ENCODE data around the gene PAK1.

The PAK1 gene

DNA sequence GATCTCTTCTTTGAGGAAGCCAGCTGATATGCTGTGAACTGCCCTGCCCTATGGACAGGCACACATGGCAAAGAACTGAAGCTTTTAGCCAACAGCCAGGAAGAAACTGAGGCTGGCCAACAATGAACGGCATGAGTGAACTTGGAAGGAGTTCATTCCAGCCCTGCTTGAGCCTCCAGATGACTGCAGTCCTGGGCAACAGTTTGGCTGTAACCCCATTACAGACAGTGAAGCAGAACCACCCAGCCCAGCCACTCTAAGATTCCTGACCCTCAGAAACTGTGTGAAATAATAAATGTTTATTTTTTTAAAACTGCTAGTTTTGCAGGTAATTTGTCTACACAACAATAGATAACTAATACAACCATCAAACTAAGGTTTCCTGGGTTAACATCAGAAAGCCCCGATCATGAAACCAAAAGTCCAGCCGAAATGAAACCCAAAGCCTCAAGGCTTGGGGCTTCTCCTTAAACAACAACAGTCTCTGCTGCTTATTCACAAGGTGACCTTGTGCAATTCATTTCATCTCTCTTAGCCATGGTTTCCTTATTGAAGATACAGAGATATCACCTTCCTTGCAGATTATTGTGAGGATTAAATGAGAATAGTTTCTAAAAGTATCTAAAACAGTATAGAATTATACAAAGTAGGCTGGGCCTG lies 31.4 kb downstream of the PAK1 start:
- Histone ChIP-seq H4K91ac (ENCODE audit: low read length) (no peak overlapping the region), H2BK12ac (ENCODE audit: low read length in 2 of 2) (no peak overlapping the region), H3K27me3 (ENCODE audit: control insufficient read depth in 1 of 2, insufficient read depth in 1 of 2, low read length in 2 of 2) (no peaks in the 10 kb centered on the region), H3K23ac (ENCODE audit: low read length in 2 of 2) (no peak overlapping the region), H3K4me2 (ENCODE audit: low read length, poor library complexity, severe bottlenecking) (no peak overlapping the region), H2BK15ac (ENCODE audit: low read depth, poor library complexity, severe bottlenecking) (no peak overlapping the region), H2AFZ (ENCODE audit: low read depth, low read length) (no peak overlapping the region), H3K4me3 (ENCODE audit: insufficient read depth in 1 of 2, low read depth in 1 of 2, low read length in 2 of 2) (no peak overlapping the region), H4K8ac (ENCODE audit: low read length) (no peak overlapping the region), H2BK120ac (ENCODE audit: low read depth, low read length) (no peak overlapping the region), H2BK5ac (ENCODE audit: low read depth, low read length, poor library complexity, severe bottlenecking) (no peak overlapping the region), H2AK5ac (ENCODE audit: low read length, severe bottlenecking) (no peak overlapping the region), H3K4me1 (ENCODE audit: control insufficient read depth, insufficient read depth, low read depth, low read length) (no peaks in the 10 kb centered on the region), H3K36me3 (ENCODE audit: control insufficient read depth in 1 of 2, insufficient read depth in 2 of 2, low read depth in 1 of 2, low read length in 2 of 2) (no peaks in the 10 kb centered on the region), H3K9ac (ENCODE audit: low read length) (no peak overlapping the region), H3K4ac (ENCODE audit: low read depth in 1 of 2, low read length in 2 of 2) (no peak overlapping the region), H3K27ac (ENCODE audit: low read length, poor library complexity, severe bottlenecking) (no peak overlapping the region), H3K18ac (ENCODE audit: low read depth in 1 of 2, low read length in 2 of 2) (no peak overlapping the region), H3K9me3 (ENCODE audit: control insufficient read depth, low read length) (no peaks in the 10 kb centered on the region), H3K79me1 (replicated peaks; ENCODE audit: low read length, poor library complexity, severe bottlenecking) (peaks cover 13% of the 10 kb centered on the region), H3K14ac (ENCODE audit: low read length in 2 of 2) (no peak overlapping the region)
- no peak for DNase-seq
- WGBS, result 93% methylated on average over 3 of the region's 3 CpGs

DNA sequence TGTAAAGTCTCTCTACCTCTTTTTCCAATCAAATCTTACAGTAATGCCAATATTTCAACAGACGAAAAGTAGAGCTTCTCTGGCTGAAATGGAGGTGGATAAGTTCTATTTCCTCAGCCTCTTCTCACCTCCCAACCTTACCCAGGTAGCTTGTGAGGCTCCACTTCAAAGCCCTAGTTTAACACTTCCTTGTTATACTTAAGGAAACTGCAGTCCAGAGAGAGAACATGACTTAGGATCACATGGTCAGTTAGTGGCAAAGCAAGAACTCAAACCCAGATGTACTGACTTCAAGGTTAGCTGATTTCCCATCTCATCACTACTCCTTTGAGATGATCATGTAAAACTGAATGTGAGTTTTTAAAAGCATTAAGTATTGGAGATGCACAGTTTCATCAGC lies 32.5 kb downstream of the PAK1 start:
- Histone ChIP-seq H2BK15ac (ENCODE audit: low read depth, poor library complexity, severe bottlenecking) (no peak overlapping the region), H3K9me3 (ENCODE audit: control insufficient read depth, low read length) (no peaks in the 10 kb centered on the region), H3K27ac (ENCODE audit: low read length, poor library complexity, severe bottlenecking) (no peak overlapping the region), H4K91ac (ENCODE audit: low read length) (no peak overlapping the region), H3K27me3 (ENCODE audit: control insufficient read depth in 1 of 2, insufficient read depth in 1 of 2, low read length in 2 of 2) (no peaks in the 10 kb centered on the region), H2AFZ (ENCODE audit: low read depth, low read length) (no peak overlapping the region), H2AK5ac (ENCODE audit: low read length, severe bottlenecking) (no peak overlapping the region), H2BK5ac (ENCODE audit: low read depth, low read length, poor library complexity, severe bottlenecking) (no peak overlapping the region), H2BK12ac (ENCODE audit: low read length in 2 of 2) (no peak overlapping the region), H3K23ac (ENCODE audit: low read length in 2 of 2) (no peak overlapping the region), H3K14ac (ENCODE audit: low read length in 2 of 2) (no peak overlapping the region), H3K18ac (ENCODE audit: low read depth in 1 of 2, low read length in 2 of 2) (no peak overlapping the region), H3K4me1 (ENCODE audit: control insufficient read depth, insufficient read depth, low read depth, low read length) (no peaks in the 10 kb centered on the region), H3K4me2 (ENCODE audit: low read length, poor library complexity, severe bottlenecking) (no peak overlapping the region), H3K79me1 (replicated peaks; ENCODE audit: low read length, poor library complexity, severe bottlenecking) (peaks cover 16% of the 10 kb centered on the region), H3K36me3 (ENCODE audit: control insufficient read depth in 1 of 2, insufficient read depth in 2 of 2, low read depth in 1 of 2, low read length in 2 of 2) (no peaks in the 10 kb centered on the region), H3K9ac (ENCODE audit: low read length) (no peak overlapping the region), H3K4ac (ENCODE audit: low read depth in 1 of 2, low read length in 2 of 2) (no peak overlapping the region), H2BK120ac (ENCODE audit: low read depth, low read length) (no peak overlapping the region), H4K8ac (ENCODE audit: low read length) (no peak overlapping the region), H3K4me3 (ENCODE audit: insufficient read depth in 1 of 2, low read depth in 1 of 2, low read length in 2 of 2) (no peak overlapping the region)
- DNase-seq, result no peak
- WGBS, result 75% methylated on average over 1 of the region's 1 CpG

DNA sequence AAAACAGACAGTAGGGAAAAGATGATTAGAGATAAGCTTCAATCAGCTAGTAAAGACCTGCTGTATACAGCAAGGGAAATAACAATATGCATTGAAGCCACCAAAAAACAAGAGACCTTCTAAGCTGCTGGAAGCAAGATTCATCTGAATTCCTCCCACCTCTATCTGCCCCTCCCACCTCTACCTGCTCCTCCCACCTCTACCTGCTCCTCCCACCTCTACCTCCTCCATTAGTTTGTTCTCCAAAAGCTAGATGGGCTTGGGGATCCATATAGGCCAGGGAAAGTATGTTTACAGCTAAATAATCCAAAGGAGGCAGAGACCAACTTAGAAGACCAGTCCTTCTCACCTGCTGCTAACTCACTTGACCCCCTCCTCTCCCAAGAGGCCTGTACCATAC lies 33.2 kb downstream of the PAK1 start:
- Histone ChIP-seq H3K4me1 (ENCODE audit: control insufficient read depth, insufficient read depth, low read depth, low read length) (no peaks in the 10 kb centered on the region), H3K4ac (ENCODE audit: low read depth in 1 of 2, low read length in 2 of 2) (no peak overlapping the region), H3K18ac (ENCODE audit: low read depth in 1 of 2, low read length in 2 of 2) (no peak overlapping the region), H4K8ac (ENCODE audit: low read length) (no peak overlapping the region), H4K91ac (ENCODE audit: low read length) (no peak overlapping the region), H2BK120ac (ENCODE audit: low read depth, low read length) (no peak overlapping the region), H3K9me3 (ENCODE audit: control insufficient read depth, low read length) (no peaks in the 10 kb centered on the region), H3K4me2 (ENCODE audit: low read length, poor library complexity, severe bottlenecking) (no peak overlapping the region), H3K36me3 (ENCODE audit: control insufficient read depth in 1 of 2, insufficient read depth in 2 of 2, low read depth in 1 of 2, low read length in 2 of 2) (no peaks in the 10 kb centered on the region), H2AFZ (ENCODE audit: low read depth, low read length) (no peak overlapping the region), H3K4me3 (ENCODE audit: insufficient read depth in 1 of 2, low read depth in 1 of 2, low read length in 2 of 2) (no peak overlapping the region), H3K79me1 (replicated peaks; ENCODE audit: low read length, poor library complexity, severe bottlenecking) (peaks cover 16% of the 10 kb centered on the region), H2BK5ac (ENCODE audit: low read depth, low read length, poor library complexity, severe bottlenecking) (no peak overlapping the region), H3K27me3 (ENCODE audit: control insufficient read depth in 1 of 2, insufficient read depth in 1 of 2, low read length in 2 of 2) (no peaks in the 10 kb centered on the region), H2BK15ac (ENCODE audit: low read depth, poor library complexity, severe bottlenecking) (no peak overlapping the region), H2BK12ac (ENCODE audit: low read length in 2 of 2) (no peak overlapping the region), H2AK5ac (ENCODE audit: low read length, severe bottlenecking) (no peak overlapping the region), H3K27ac (ENCODE audit: low read length, poor library complexity, severe bottlenecking) (no peak overlapping the region), H3K9ac (ENCODE audit: low read length) (no peak overlapping the region), H3K23ac (ENCODE audit: low read length in 2 of 2) (no peak overlapping the region), H3K14ac (ENCODE audit: low read length in 2 of 2) (no peak overlapping the region)
- DNase-seq, result no peak

DNA sequence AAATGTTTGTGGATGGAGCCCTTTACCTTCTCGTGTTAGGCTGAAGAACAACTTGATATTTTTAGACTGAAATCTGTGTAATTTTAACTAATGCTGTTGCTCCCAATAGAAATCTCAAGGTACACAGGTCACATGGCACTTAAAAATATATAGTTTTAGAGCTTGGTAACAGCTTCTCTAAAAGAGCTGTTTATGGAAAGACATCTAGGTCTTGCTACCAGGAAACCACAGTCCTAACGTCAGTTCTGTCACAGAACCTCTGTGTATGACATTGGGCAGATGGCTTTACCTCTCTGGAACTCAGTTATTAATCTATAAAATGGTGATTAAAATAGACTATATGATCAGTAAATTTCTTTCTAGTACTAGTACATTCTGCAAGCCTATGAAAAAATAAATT lies 35.4 kb downstream of the PAK1 start:
- H2BK5ac ChIP-seq (ENCODE audit: low read depth, low read length, poor library complexity, severe bottlenecking), result no peak overlapping the region
- H3K4me1 ChIP-seq (ENCODE audit: control insufficient read depth, insufficient read depth, low read depth, low read length), result no peaks in the 10 kb centered on the region
- no peak overlapping the region for H2BK12ac ChIP-seq (ENCODE audit: low read length in 2 of 2)
- H3K79me1 ChIP-seq (replicated peaks; ENCODE audit: low read length, poor library complexity, severe bottlenecking), result peaks cover 20% of the 10 kb centered on the region
- H3K27ac ChIP-seq (ENCODE audit: low read length, poor library complexity, severe bottlenecking), result no peak overlapping the region
- H3K4me3 ChIP-seq (ENCODE audit: insufficient read depth in 1 of 2, low read depth in 1 of 2, low read length in 2 of 2), result no peak overlapping the region
- no peak overlapping the region for H2AFZ ChIP-seq (ENCODE audit: low read depth, low read length)
- H2BK120ac ChIP-seq (ENCODE audit: low read depth, low read length), result no peak overlapping the region
- no peak overlapping the region for H2AK5ac ChIP-seq (ENCODE audit: low read length, severe bottlenecking)
- H2BK15ac ChIP-seq (ENCODE audit: low read depth, poor library complexity, severe bottlenecking), result no peak overlapping the region
- no peak overlapping the region for H3K23ac ChIP-seq (ENCODE audit: low read length in 2 of 2)
- H3K9me3 ChIP-seq (ENCODE audit: control insufficient read depth, low read length), result no peaks in the 10 kb centered on the region
- H4K91ac ChIP-seq (ENCODE audit: low read length), result no peak overlapping the region
- H3K4me2 ChIP-seq (ENCODE audit: low read length, poor library complexity, severe bottlenecking), result no peak overlapping the region
- H3K4ac ChIP-seq (ENCODE audit: low read depth in 1 of 2, low read length in 2 of 2), result no peak overlapping the region
- H3K9ac ChIP-seq (ENCODE audit: low read length), result no peak overlapping the region
- H4K8ac ChIP-seq (ENCODE audit: low read length), result no peak overlapping the region
- H3K18ac ChIP-seq (ENCODE audit: low read depth in 1 of 2, low read length in 2 of 2), result no peak overlapping the region
- no peak for DNase-seq
- no peak overlapping the region for H3K14ac ChIP-seq (ENCODE audit: low read length in 2 of 2)
- 83% methylated on average over 1 of the region's 2 CpGs for WGBS
- H3K27me3 ChIP-seq (ENCODE audit: control insufficient read depth in 1 of 2, insufficient read depth in 1 of 2, low read length in 2 of 2), result no peaks in the 10 kb centered on the region
- no peaks in the 10 kb centered on the region for H3K36me3 ChIP-seq (ENCODE audit: control insufficient read depth in 1 of 2, insufficient read depth in 2 of 2, low read depth in 1 of 2, low read length in 2 of 2)
